HG03521 (cell line): ENCODE data around the gene ATRAID.
A peak's percentile ranks its signal among the peaks of the same experiment; 100 is the strongest.

Source experiments
- ATAC-seq: cut with Tn5 transposase; IDR thresholded peaks from one replicate; pipeline ENCODE4 v1.9.1; 2021; ENCODE audit warnings: mild to moderate bottlenecking, moderate library complexity; ENCODE audit not compliant: unreplicated experiment

The ATRAID gene

GRCh38 chr2:27217173-27218121, 5.6 kb downstream of the ATRAID start, which contains the start of gene CAD:
Gene CAD, plus strand, starts transcription at chr2:27217369. Its CDS starts 183 bp downstream, at chr2:27217552.
- peak; percentile 76 for ATAC-seq

GRCh38 chr2:27218614-27219013, 6.8 kb downstream of the ATRAID start:
- no peak for ATAC-seq

GRCh38 chr2:27219091-27219490, 7.2 kb downstream of the ATRAID start:
- no peak for ATAC-seq

- ATAC-seq, result no peak
Measured at GRCh38 chr2:27220091-27220490, 8.2 kb downstream of the ATRAID start.

GRCh38 chr2:27221166-27221565, 9.3 kb downstream of the ATRAID start:
- ATAC-seq, result no peak

GRCh38 chr2:27222407-27222806, 10.6 kb downstream of the ATRAID start:
- no peak for ATAC-seq

GRCh38 chr2:27223416-27223815, 11.6 kb downstream of the ATRAID start:
- ATAC-seq, result no peak

GRCh38 chr2:27225526-27225925, 13.7 kb downstream of the ATRAID start:
- no peak for ATAC-seq

- ATAC-seq, result no peak
Measured at GRCh38 chr2:27227501-27227900, 15.7 kb downstream of the ATRAID start.

GRCh38 chr2:27231921-27232320, 20.1 kb downstream of the ATRAID start:
- no peak for ATAC-seq

GRCh38 chr2:27233341-27233740, 21.5 kb downstream of the ATRAID start:
- no peak for ATAC-seq

GRCh38 chr2:27236136-27236535, 24.3 kb downstream of the ATRAID start:
- ATAC-seq, result no peak

- ATAC-seq, result no peak
Measured at GRCh38 chr2:27236626-27237025, 24.8 kb downstream of the ATRAID start.

- ATAC-seq, result no peak
Measured at GRCh38 chr2:27237341-27237945, 25.6 kb downstream of the ATRAID start.

GRCh38 chr2:27238976-27239375, 27.1 kb downstream of the ATRAID start:
- no peak for ATAC-seq

- no peak for ATAC-seq
Measured at GRCh38 chr2:27240406-27240805, 28.6 kb downstream of the ATRAID start.

- ATAC-seq, result no peak
Measured at GRCh38 chr2:27241761-27242613, 30.1 kb downstream of the ATRAID start.

- ATAC-seq, result no peak
Measured at GRCh38 chr2:27242614-27242951, 30.7 kb downstream of the ATRAID start.

GRCh38 chr2:27243391-27244130, 31.7 kb downstream of the ATRAID start:
- ATAC-seq, result no peak

GRCh38 chr2:27245116-27245515, 33.3 kb downstream of the ATRAID start:
- no peak for ATAC-seq

GRCh38 chr2:27245626-27246025, 33.8 kb downstream of the ATRAID start:
- no peak for ATAC-seq
